HEK293 (cell line): ENCODE data around the gene HLX.

ENCODE experiments used
- CTCF ChIA-PET: fragments of 350-600 bp; formaldehyde crosslinking; extraction: SDS; loops from one replicate; lab custom pipeline; 2021; ENCODE audit warnings: antibody characterized with exemption; lab: Yijun Ruan, JAX
- POLR2A ChIA-PET: fragments of 300-600 bp; formaldehyde crosslinking; extraction: SDS; loops from one replicate; lab custom pipeline; 2020; ENCODE audit warnings: antibody characterized with exemption, inconsistent platforms; lab: Yijun Ruan, JAX
- H3K27ac ChIP-seq: fragments of 200-500 bp; sonication (Bioruptor generic); 2 replicates; pipeline ENCODE4 v1.5.1; 2014; ENCODE audit warnings: low read depth, low read length, control low read depth, inconsistent platforms; ENCODE audit errors: extremely low read depth
- H3K36me3 ChIP-seq, 2 experiments: fragments of 200-500 bp in 1 of 2; sonication (Bioruptor generic) in 1 of 2; 1 replicate in 1 of 2; 2 replicates in 1 of 2; pipeline ENCODE4 v1.5.1; 2014 to 2017; ENCODE audit warnings: inconsistent platforms in 2 of 2, low read length in 2 of 2; ENCODE audit not compliant: control insufficient read depth in 2 of 2, insufficient read depth in 1 of 2
- H3K4me1 ChIP-seq: fragments of 200-500 bp; sonication (Bioruptor generic); 2 replicates; pipeline ENCODE4 v1.5.1; 2014; ENCODE audit warnings: mild to moderate bottlenecking, low read length, inconsistent platforms; ENCODE audit not compliant: control insufficient read depth, insufficient read depth
- H3K4me3 ChIP-seq: 2 replicates; pipeline ENCODE4 v1.5.1; 2011; ENCODE audit warnings: low read depth, mild to moderate bottlenecking, control low read depth, low read length, moderate library complexity
- H3K9me3 ChIP-seq: fragments of 200-500 bp; sonication (Bioruptor generic); 2 replicates; pipeline ENCODE4 v1.5.1; 2014; ENCODE audit warnings: low read depth, low read length, inconsistent platforms; ENCODE audit not compliant: control insufficient read depth, insufficient read depth
- FEZF1 ChIP-seq: fragments of 450-650 bp; formaldehyde crosslinking; IDR thresholded peaks from 2 replicates; pipeline ENCODE4 v1.5.1; 2016; ENCODE audit warnings: missing biosample characterization, missing genetic modification characterization
- GLIS1 ChIP-seq: fragments of 450-650 bp; formaldehyde crosslinking; IDR thresholded peaks from 2 replicates; pipeline ENCODE4 v1.5.1; 2016; ENCODE audit warnings: missing biosample characterization, missing genetic modification characterization
- HIC1 ChIP-seq: fragments of 450-650 bp; formaldehyde crosslinking; IDR thresholded peaks from 2 replicates; pipeline ENCODE4 v1.5.1; 2016; ENCODE audit warnings: missing biosample characterization, missing genetic modification characterization
- KLF16 ChIP-seq: fragments of 450-650 bp; formaldehyde crosslinking; IDR thresholded peaks from 2 replicates; pipeline ENCODE4 v1.5.1; 2017; ENCODE audit warnings: missing biosample characterization, missing genetic modification characterization
- KLF7 ChIP-seq: fragments of 450-650 bp; formaldehyde crosslinking; IDR thresholded peaks from 2 replicates; pipeline ENCODE4 v1.5.1; 2016; ENCODE audit warnings: missing biosample characterization, missing genetic modification characterization, borderline replicate concordance
- KLF8 ChIP-seq: fragments of 450-650 bp; formaldehyde crosslinking; IDR thresholded peaks from 2 replicates; pipeline ENCODE4 v1.5.1; 2016; ENCODE audit warnings: missing biosample characterization, missing genetic modification characterization
- OSR2 ChIP-seq: fragments of 450-650 bp; formaldehyde crosslinking; IDR thresholded peaks from 2 replicates; pipeline ENCODE4 v1.5.1; 2016; ENCODE audit warnings: missing biosample characterization, missing genetic modification characterization
- PATZ1 ChIP-seq: fragments of 450-650 bp; formaldehyde crosslinking; IDR thresholded peaks from 2 replicates; pipeline ENCODE4 v1.5.1; 2016; ENCODE audit warnings: missing biosample characterization, missing genetic modification characterization
- PRDM10 ChIP-seq: fragments of 450-650 bp; formaldehyde crosslinking; IDR thresholded peaks from 2 replicates; pipeline ENCODE4 v1.5.1; 2016; ENCODE audit warnings: missing biosample characterization, missing genetic modification characterization
- SCRT2 ChIP-seq: fragments of 450-650 bp; formaldehyde crosslinking; IDR thresholded peaks from 2 replicates; pipeline ENCODE4 v1.5.1; 2016; ENCODE audit warnings: missing biosample characterization, missing genetic modification characterization
- SP7 ChIP-seq: fragments of 450-650 bp; formaldehyde crosslinking; IDR thresholded peaks from 2 replicates; pipeline ENCODE4 v1.5.1; 2016; ENCODE audit warnings: missing biosample characterization, missing genetic modification characterization
- TCF7L2 ChIP-seq: IDR thresholded peaks from 2 replicates; pipeline ENCODE4 v1.6.1; 2011; ENCODE audit warnings: low read depth, mild to moderate bottlenecking, inconsistent platforms, low read length, moderate library complexity, borderline replicate concordance
- WT1 ChIP-seq: fragments of 450-650 bp; formaldehyde crosslinking; IDR thresholded peaks from 2 replicates; pipeline ENCODE4 v1.5.1; 2016; ENCODE audit warnings: missing biosample characterization, missing genetic modification characterization
- ZBTB21 ChIP-seq: fragments of 450-650 bp; formaldehyde crosslinking; IDR thresholded peaks from 2 replicates; pipeline ENCODE4 v1.5.1; 2017; ENCODE audit warnings: missing biosample characterization, missing genetic modification characterization
- ZBTB44 ChIP-seq: fragments of 450-650 bp; IDR thresholded peaks from 2 replicates; pipeline ENCODE4 v1.5.1; 2018; ENCODE audit warnings: missing biosample characterization, mild to moderate bottlenecking, missing genetic modification characterization
- ZFP37 ChIP-seq: fragments of 450-650 bp; formaldehyde crosslinking; IDR thresholded peaks from 2 replicates; pipeline ENCODE4 v1.5.1; 2016; ENCODE audit warnings: missing biosample characterization, missing genetic modification characterization
- ZFP69B ChIP-seq: fragments of 450-650 bp; formaldehyde crosslinking; IDR thresholded peaks from 2 replicates; pipeline ENCODE4 v1.5.1; 2016; ENCODE audit warnings: missing biosample characterization, missing genetic modification characterization
- ZNF362 ChIP-seq: fragments of 450-650 bp; formaldehyde crosslinking; IDR thresholded peaks from 2 replicates; pipeline ENCODE4 v1.5.1; 2016; ENCODE audit warnings: missing biosample characterization, missing genetic modification characterization
- ZNF366 ChIP-seq: fragments of 450-650 bp; formaldehyde crosslinking; conservative IDR thresholded peaks from 2 replicates; pipeline ENCODE4 v1.5.1; 2016; ENCODE audit warnings: missing biosample characterization, missing genetic modification characterization
- ZNF433 ChIP-seq: fragments of 450-650 bp; formaldehyde crosslinking; IDR thresholded peaks from 2 replicates; pipeline ENCODE4 v1.5.1; 2016; ENCODE audit warnings: missing biosample characterization, missing genetic modification characterization, low read depth
- ZNF48 ChIP-seq: fragments of 450-650 bp; formaldehyde crosslinking; IDR thresholded peaks from 2 replicates; pipeline ENCODE4 v1.5.1; 2016; ENCODE audit warnings: missing biosample characterization, missing genetic modification characterization
- ZNF610 ChIP-seq: fragments of 450-650 bp; formaldehyde crosslinking; IDR thresholded peaks from 2 replicates; pipeline ENCODE4 v1.5.1; 2016; ENCODE audit warnings: missing biosample characterization, missing genetic modification characterization, borderline replicate concordance

HLX gene

GRCh38 chr1:220905650-220906560 lies 26.7 kb downstream of the HLX start:
- ChIA-PET CTCF (interaction anchor here (0.8 to 0.9 kb wide), 2 partner anchors 96 to 523 kb away, joined by 3 read pairs; no protein-coding TSS in a partner anchor), POLR2A (no interaction called here)
- Histone ChIP-seq H3K27ac (no peak overlapping the region), H3K9me3 (no peaks in the 10 kb centered on the region), H3K4me3 (no peak overlapping the region), H3K4me1 (peaks cover 2% of the 10 kb centered on the region; the same call in 1 of the 2 replicates), H3K36me3 (no peaks in the 10 kb centered on the region)
- peak; percentile 69; the same call in 1 of the 2 replicates for TF ChIP-seq ZNF366 (tag by site-specific recombination)
- TF ChIP-seq ZNF362: 0 out of 2 replicates have a peak, but pooled peaks have one; percentile 15
- TF ChIP-seq FEZF1: peak; percentile 57; the same call in 1 of the 2 replicates
- 0 out of 2 replicates have a peak, but pooled peaks have one; percentile 14 for TF ChIP-seq SP7
- peak; percentile 45; the same call in 1 of the 2 replicates for TF ChIP-seq SCRT2
- peak; percentile 65; the same call in 1 of the 2 replicates for TF ChIP-seq OSR2
- TF ChIP-seq ZFP69B (tag by site-specific recombination): no peak
- TF ChIP-seq ZNF48 (tag by site-specific recombination): no peak
- 0 out of 2 replicates have a peak, but pooled peaks have one; percentile 13 for TF ChIP-seq ZBTB44
- TF ChIP-seq KLF16 (tag by site-specific recombination): no peak
- peak; percentile 93 for TF ChIP-seq WT1 (tag by site-specific recombination)
- peak; percentile 78; the same call in 1 of the 2 replicates for TF ChIP-seq TCF7L2
- TF ChIP-seq KLF8 (tag by site-specific recombination): 0 out of 2 replicates have a peak, but pooled peaks have one; percentile 28
- no peak for TF ChIP-seq ZNF433 (tag by site-specific recombination)

- POLR2A ChIA-PET: no interaction called here
- H3K27ac ChIP-seq: no peak overlapping the region
- no peaks in the 10 kb centered on the region for H3K36me3 ChIP-seq
- peaks cover 2% of the 10 kb centered on the region; the same call in 1 of the 2 replicates for H3K4me1 ChIP-seq
- H3K9me3 ChIP-seq: no peaks in the 10 kb centered on the region
- CTCF ChIA-PET: interaction anchor here (0.6 to 0.8 kb wide), 2 partner anchors 28 to 97 kb away, joined by 3 to 5 read pairs; partner anchors contain the start of gene HLX
- no peak overlapping the region for H3K4me3 ChIP-seq
- TF ChIP-seq PRDM10 (tag by site-specific recombination) (peak; percentile 86), KLF7 (tag by site-specific recombination) (no peak), ZFP37 (tag by site-specific recombination) (peak; percentile 42; the same call in 1 of the 2 replicates), GLIS1 (tag by site-specific recombination) (0 out of 2 replicates have a peak, but pooled peaks have one; percentile 25), PATZ1 (tag by site-specific recombination) (no peak), ZNF610 (tag by site-specific recombination) (no peak), ZBTB21 (tag by site-specific recombination) (no peak), HIC1 (no peak)
Observed at GRCh38 chr1:220906561-220907334, 27.5 kb downstream of the HLX start.
